Effector memory CD4-positive, alpha-beta T cell (primary cell): ENCODE measurements around the gene UBE2I.

Experiments used
- DNase-seq, 3 donors: peaks; one replicate each; pipeline ENCODE4 v3.0.0-alpha.2; 2020
- H3K27ac ChIP-seq: 2 replicates; pipeline ENCODE4 v1.7.0; 2013; ENCODE audit warnings: mild to moderate bottlenecking, low read length, moderate library complexity; ENCODE audit not compliant: insufficient read depth, poor library complexity, severe bottlenecking
- H3K27me3 ChIP-seq: replicated peaks from 2 replicates; pipeline ENCODE4 v1.7.0; 2013; ENCODE audit warnings: mild to moderate bottlenecking, low read length; ENCODE audit not compliant: insufficient read depth, control insufficient read depth, poor library complexity, severe bottlenecking
- H3K36me3 ChIP-seq: 2 replicates; pipeline ENCODE4 v1.7.0; 2013; ENCODE audit warnings: mild to moderate bottlenecking, low read length, moderate library complexity; ENCODE audit not compliant: control insufficient read depth, insufficient read depth
- H3K4me1 ChIP-seq: 2 replicates; pipeline ENCODE4 v1.7.0; 2013; ENCODE audit warnings: low read length, mild to moderate bottlenecking; ENCODE audit not compliant: control insufficient read depth, insufficient read depth, poor library complexity, severe bottlenecking
- H3K4me3 ChIP-seq: 2 replicates; pipeline ENCODE4 v1.7.0; 2013; ENCODE audit warnings: low read length, low read depth, mild to moderate bottlenecking; ENCODE audit not compliant: insufficient read depth, poor library complexity, severe bottlenecking
- H3K9me3 ChIP-seq: 2 replicates; pipeline ENCODE4 v1.7.0; 2013; ENCODE audit warnings: mild to moderate bottlenecking, low read length, moderate library complexity; ENCODE audit not compliant: control insufficient read depth
- total RNA-seq, 3 donors: gene quantifications; one replicate each; lab custom pipeline; 2026; lab: John Stamatoyannopoulos, UW

The UBE2I gene
- total RNA-seq = 144 to 161 (median 153) reads per million in 3 donors

DNA sequence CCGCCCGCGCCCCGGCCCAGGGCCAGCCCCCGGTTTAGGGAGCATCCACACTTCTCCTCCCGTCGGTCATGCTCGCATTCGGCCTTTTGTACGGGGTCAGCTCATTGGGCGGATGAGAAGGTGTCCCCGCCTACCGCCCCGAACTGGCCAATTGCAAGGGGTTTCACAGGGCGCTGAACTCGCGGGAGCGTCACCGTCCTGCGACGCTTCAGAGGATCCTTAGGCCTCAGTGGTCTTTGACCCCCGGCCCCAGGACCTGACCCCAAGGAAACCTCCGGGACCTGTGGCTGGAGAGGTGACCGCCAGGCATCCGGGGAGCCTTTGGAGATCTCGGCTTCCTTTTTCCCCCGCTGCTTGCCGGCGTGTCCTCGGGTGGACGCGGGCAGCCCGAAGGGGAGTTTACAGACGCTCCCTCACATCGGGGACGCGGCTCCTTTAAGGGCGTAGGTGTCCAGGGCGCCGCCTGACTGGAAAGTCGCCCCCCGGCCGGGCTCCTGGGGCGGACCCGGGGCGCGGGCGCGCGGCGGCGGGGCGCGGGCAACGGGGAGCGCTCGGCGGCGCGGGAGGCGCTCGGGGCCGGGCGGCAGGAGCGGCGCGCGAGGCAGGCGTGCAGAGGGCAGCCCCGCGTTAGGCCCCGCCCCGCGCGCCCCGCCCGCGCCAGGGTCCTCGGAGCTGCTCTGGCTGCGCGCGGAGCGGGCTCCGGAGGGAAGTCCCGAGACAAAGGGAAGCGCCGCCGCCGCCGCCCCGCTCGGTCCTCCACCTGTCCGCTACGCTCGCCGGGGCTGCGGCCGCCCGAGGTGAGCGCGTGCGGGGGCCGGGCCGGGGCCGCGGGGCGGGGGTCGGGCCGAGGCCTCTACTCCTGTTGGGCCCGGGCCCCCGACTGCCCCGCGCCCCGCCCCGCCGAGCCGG lies at the start of gene UBE2I:
Gene UBE2I (plus strand): TSS at position 660 of the 909 bp plus-strand sequence. CDS start 4,395 bp downstream, outside the sequence.
- Histone ChIP-seq H3K27ac (peak within 1 kb of the TSS; percentile 97), H3K27me3 (no peaks in the 10 kb centered on the region), H3K4me3 (peak within 1 kb of the TSS; percentile 76), H3K36me3 (peaks cover 17% of the 10 kb centered on the region), H3K4me1 (peaks cover 25% of the 10 kb centered on the region), H3K9me3 (no peaks in the 10 kb centered on the region)
- DNase-seq = peak; percentile 92 to 97 (median 94)

DNA sequence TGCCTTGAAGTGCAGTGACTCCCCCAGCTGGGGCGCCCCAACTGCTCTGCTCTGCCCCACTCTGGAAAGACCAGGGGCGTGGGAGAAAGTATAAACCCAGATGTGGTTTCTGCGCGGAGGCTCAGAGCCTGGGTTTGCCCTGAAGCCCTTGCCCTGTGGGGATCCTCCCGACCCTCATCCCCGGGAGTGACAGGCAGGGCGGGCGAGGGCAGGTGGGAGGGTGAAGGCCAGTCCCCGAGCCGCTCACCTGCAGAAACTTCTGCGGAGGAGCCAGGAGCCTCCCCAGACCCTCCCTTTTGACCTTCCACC lies 49.7 kb upstream of the UBE2I start:
- Histone ChIP-seq H3K27me3 (peaks cover 27% of the 10 kb centered on the region), H3K4me3 (no peak overlapping the region), H3K9me3 (no peaks in the 10 kb centered on the region), H3K27ac (no peak overlapping the region), H3K4me1 (peaks cover 8% of the 10 kb centered on the region), H3K36me3 (no peaks in the 10 kb centered on the region)
- DNase-seq = no peak

DNA sequence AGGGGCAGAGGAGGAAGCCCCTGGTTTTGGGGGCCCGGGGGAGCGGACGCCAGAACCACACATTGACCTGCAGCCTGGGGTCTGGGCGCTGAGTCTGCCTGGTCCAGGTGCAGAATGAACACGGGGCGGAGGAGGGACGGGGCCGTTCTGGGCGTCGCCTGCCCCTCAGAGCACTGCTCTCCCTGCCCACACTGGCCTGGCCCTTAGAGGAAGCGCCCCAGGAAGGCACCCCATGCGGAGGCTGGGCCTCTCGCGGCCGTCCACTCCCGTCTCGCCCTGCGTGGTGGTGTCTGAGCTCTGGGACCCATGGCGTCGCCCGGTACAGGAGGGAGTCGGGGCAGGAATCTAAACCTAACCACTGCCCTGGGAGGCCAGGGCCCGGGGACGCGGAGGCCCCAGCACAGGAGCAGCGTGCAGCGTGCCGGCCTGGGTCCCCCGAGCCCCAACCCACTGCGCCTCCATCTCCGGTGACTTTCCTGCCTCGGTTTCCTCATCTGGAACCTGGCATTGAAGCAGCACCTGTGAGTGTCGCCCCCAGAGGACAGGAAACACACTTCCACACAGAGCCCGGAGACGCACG lies 49.2 kb upstream of the UBE2I start:
- Histone ChIP-seq H3K27me3 (peaks cover 27% of the 10 kb centered on the region), H3K36me3 (no peaks in the 10 kb centered on the region), H3K9me3 (no peaks in the 10 kb centered on the region), H3K4me1 (peaks cover 8% of the 10 kb centered on the region), H3K4me3 (no peak overlapping the region), H3K27ac (no peak overlapping the region)
- DNase-seq = no peak

DNA sequence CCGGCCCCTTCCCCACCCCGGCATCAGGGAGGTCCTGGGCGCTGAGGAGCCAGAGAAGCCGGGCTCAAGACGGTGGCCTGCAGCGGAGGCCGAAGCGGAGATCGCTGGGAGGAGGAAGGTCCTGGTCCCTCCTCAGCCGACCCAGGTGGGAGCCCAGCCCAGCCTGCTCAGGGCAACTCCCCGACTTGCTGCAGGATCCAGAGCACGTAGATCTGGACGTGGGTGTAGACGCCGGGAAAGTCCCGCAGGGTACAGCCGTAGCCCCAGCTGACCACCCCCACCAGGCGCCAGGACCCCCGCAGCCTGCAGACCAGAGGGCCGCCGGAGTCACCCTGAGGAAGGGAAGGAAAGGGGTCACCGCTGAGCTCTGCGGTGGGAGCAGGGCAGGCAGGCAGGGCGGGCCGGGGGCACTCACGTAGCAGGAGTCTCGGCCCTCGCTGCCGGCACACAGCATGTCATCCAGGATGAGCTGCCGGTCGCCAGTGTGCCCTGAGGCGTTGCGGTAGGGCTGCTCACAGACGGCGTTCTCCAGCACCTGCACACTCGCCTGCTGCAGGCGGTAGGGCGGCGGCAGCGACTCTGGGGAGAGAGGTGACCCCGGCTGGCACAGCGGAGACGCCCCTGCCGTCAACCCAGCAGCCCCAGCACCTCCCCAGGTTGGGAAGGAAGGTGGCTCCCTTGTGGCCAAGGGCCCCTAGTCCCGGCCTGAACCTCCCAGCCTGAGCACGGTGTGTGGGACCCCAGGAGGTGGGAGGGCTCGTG lies 48.1 kb upstream of the UBE2I start:
- DNase-seq = no peak
- Histone ChIP-seq H3K9me3 (no peaks in the 10 kb centered on the region), H3K27me3 (peaks cover 27% of the 10 kb centered on the region), H3K27ac (no peak overlapping the region), H3K4me3 (no peak overlapping the region), H3K36me3 (no peaks in the 10 kb centered on the region), H3K4me1 (peaks cover 8% of the 10 kb centered on the region)

DNA sequence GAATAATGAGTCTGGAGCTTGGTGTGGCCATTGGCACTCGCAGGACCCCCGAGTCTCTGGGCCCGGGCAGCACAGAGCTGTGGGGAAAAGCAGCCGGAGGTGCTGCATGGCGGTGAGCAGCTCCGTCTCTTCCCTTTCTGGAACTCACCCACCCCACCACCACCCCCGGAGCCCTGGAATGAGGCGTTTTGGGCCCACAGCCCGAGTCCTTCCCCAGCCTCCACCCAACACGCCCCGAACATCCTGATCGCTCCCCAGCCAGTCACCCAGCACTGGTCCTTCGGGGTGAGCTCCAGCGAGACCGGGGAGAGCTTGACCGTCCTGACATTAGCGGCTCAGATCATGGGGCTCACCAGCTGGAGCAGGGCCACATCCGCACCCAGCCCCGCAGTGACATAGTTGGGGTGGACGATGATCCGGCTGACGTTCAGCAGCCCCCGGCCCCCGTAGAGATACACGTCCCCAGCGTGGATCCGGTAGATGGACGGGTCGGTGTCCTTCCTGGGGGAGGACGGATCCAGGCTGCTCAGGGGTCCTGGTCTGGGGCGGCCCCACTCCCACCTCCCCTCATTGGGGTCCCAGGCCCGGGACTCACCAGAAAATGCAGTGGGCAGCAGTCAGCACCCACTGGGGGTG lies 47.1 kb upstream of the UBE2I start:
- H3K27me3 ChIP-seq = peaks cover 27% of the 10 kb centered on the region
- peaks cover 8% of the 10 kb centered on the region for H3K4me1 ChIP-seq
- no peaks in the 10 kb centered on the region for H3K36me3 ChIP-seq
- no peak for DNase-seq
- H3K27ac ChIP-seq = no peak overlapping the region
- H3K4me3 ChIP-seq = no peak overlapping the region
- no peaks in the 10 kb centered on the region for H3K9me3 ChIP-seq

DNA sequence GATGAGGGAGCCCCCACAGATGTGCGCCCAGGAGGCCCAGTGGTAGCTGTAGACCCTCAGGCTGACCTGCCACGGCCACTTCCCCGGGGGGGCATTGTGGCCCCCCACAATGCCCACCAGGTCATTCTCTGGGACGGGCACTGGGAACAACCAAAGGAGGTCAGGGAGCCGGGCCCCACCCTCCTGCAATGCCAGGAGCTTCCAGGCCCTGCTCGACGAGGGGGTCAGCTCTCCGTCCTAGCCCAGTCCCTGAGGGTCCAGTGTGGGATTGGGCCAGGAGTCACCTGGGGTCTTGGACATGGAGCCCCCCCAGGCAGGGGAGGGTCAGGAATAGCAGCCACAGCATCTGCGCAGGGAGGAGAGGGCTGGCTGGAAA lies 46.6 kb upstream of the UBE2I start:
- H3K4me1 ChIP-seq = peaks cover 8% of the 10 kb centered on the region
- H3K27me3 ChIP-seq = peaks cover 27% of the 10 kb centered on the region
- no peaks in the 10 kb centered on the region for H3K9me3 ChIP-seq
- no peak for DNase-seq
- no peaks in the 10 kb centered on the region for H3K36me3 ChIP-seq
- no peak overlapping the region for H3K27ac ChIP-seq
- no peak overlapping the region for H3K4me3 ChIP-seq

DNA sequence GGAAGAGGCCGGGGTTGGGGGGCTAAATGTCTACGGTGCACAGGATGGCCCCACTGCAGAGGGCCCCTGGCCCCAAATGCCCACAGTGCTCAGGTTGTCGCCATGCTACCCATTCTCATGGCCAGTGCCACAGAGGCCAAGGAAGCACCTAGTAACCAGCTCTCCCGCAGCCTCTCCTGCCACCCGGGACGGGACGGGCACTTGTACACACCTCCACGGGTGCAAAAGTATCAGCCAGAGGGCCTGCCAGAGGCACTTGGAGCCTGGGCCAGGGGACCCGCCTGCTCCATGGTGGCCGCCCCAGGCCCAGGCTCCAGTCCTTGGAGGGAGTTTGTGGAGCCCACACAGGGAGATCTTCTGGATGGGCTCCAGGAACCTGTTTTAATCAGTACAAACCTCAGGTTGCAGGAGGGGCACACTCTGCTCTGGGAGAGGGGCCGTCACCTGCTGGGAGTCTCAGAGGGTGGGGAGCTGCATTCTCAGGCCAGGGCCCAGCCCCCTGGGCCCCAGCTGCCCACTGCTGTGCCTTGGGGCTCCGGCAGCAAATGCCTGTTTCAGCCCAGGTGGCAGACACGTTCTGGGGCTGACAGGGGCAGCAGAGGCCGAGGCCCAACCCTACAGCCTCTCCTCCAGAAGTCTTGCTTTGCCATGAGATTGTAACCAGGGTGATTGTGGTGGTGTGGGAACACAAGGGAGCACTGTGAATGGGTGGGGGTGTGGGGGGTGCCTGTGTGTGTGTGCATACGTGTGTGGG lies 45.7 kb upstream of the UBE2I start:
- peaks cover 25% of the 10 kb centered on the region for H3K27me3 ChIP-seq
- no peak overlapping the region for H3K27ac ChIP-seq
- peaks cover 6% of the 10 kb centered on the region for H3K4me1 ChIP-seq
- H3K9me3 ChIP-seq = no peaks in the 10 kb centered on the region
- no peak for DNase-seq
- H3K4me3 ChIP-seq = no peak overlapping the region
- H3K36me3 ChIP-seq = no peaks in the 10 kb centered on the region

DNA sequence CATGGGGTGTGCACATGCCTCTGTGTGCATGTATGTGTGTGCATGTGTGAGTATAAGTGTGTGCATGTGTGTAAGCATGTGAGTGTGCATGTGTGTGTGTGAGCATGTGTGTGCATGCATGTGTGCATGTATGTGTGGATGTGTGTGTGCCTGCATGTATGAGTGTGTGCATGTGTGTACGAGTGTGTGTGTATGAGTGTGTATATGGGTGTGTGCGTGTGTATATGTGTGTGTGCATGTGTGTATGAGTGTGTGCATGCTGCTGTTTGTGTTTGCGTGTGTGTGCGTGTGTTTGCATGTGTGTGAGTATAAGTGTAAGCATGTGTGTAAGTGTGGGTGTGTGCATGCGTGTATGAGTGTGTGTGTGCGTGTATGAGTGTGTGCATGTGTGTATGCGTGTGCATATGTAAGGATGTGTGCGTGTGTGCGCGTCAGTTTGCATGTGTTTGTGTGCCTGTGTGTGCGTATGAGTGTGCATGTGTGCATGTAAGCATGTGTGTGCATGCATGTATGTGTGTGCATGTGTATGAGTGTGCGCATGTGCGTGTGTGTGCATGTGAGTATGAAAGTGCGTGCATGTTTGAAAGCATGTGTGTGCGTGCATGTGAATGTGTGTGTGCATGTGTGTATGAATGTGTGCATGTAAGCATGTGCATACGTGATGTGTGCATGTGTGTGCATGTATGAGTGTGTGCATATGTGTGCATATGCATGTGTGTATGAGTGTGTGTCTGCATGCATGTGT lies 44.9 kb upstream of the UBE2I start:
- peaks cover 18% of the 10 kb centered on the region for H3K27me3 ChIP-seq
- H3K27ac ChIP-seq = no peak overlapping the region
- H3K36me3 ChIP-seq = no peaks in the 10 kb centered on the region
- no peaks in the 10 kb centered on the region for H3K9me3 ChIP-seq
- H3K4me1 ChIP-seq = no peaks in the 10 kb centered on the region
- DNase-seq = no peak
- no peak overlapping the region for H3K4me3 ChIP-seq

DNA sequence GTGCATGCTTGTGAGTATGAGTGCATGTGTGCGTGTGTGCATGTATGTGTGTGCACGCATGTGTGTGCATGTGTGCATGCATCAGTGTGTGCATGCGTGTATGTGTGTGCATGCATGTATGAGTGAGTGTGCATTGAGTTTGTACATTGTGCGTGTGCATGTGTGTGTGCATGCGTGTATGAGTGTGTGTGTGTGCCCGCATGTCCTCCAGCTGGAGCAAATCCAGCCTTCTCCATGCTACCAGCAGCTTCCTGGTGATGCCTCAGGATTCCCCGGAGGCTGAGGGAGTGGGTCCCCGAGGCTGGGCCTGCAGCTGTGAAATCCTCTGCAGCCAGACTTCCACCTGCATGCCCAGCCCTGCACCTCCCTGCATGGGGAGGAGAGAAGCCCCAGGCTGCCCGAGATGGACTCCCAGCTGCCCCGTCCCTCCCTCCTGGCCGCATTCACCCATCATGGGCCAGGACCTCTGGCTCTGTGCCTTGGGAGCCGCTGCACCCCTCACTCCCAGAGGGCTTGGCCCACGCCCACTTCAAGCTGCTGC lies 44.3 kb upstream of the UBE2I start:
- no peaks in the 10 kb centered on the region for H3K9me3 ChIP-seq
- no peak overlapping the region for H3K4me3 ChIP-seq
- no peak overlapping the region for H3K27ac ChIP-seq
- peaks cover 12% of the 10 kb centered on the region for H3K27me3 ChIP-seq
- H3K4me1 ChIP-seq = no peaks in the 10 kb centered on the region
- DNase-seq = no peak
- no peaks in the 10 kb centered on the region for H3K36me3 ChIP-seq
